Uterus (tissue), 4 donors: ENCODE measurements around the gene MAP2K2. TPM values are rescaled to one million over a fixed set of nuclear protein-coding genes. Genes with fewer than 3 reads are reported as not detected.

Experiments
- DNase-seq, 2 donors: peaks; one replicate each; pipeline ENCODE4 v3.0.0-alpha.2; 2019 to 2020
- H3K27ac ChIP-seq, 2 donors: fragments of 200-600 bp; sonication (generic); 1 replicate in 1 of 2; 2 replicates in 1 of 2; pipeline ENCODE4 v1.5.1; 2016 to 2018
- H3K27me3 ChIP-seq, 2 donors: fragments of 200-600 bp; sonication (generic); one replicate each; pipeline ENCODE4 v1.5.1; 2018 to 2019; ENCODE audit warnings: control low read depth in 1 of 2
- H3K36me3 ChIP-seq, 2 donors: fragments of 200-600 bp; sonication (generic); one replicate each; pipeline ENCODE4 v1.5.1; 2019; ENCODE audit warnings: control low read depth in 1 of 2
- H3K4me1 ChIP-seq, 2 donors: fragments of 200-600 bp; sonication (generic); one replicate each; pipeline ENCODE4 v1.5.1; 2018 to 2019; ENCODE audit warnings: control low read depth in 1 of 2
- H3K4me3 ChIP-seq, 2 donors: fragments of 200-600 bp; sonication (generic); 1 replicate in 1 of 2; 2 replicates in 1 of 2; pipeline ENCODE4 v1.5.1; 2018 to 2019; ENCODE audit warnings: mild to moderate bottlenecking in 1 of 2
- H3K9me3 ChIP-seq, 2 donors: fragments of 200-600 bp; sonication (generic); one replicate each; pipeline ENCODE4 v1.5.1; 2019; ENCODE audit warnings: control low read depth in 1 of 2
- POLR2A ChIP-seq, 2 donors: fragments of 450-650 bp; IDR thresholded peaks; one replicate each; pipeline ENCODE4 v1.6.1; 2016; ENCODE audit warnings: antibody characterized with exemption in 2 of 2, mild to moderate bottlenecking in 1 of 2, moderate library complexity in 1 of 2
- intact Hi-C: fragments of 100-400 bp; cut with DNase I; formaldehyde crosslinking; loops from one replicate; pipeline ENCODE4 v1.15.1; 2023; ENCODE audit warnings: low total_unique reads
- total RNA-seq, 4 donors: library from RNA; depleted of rRNA in 3 of 4; stranded (reverse); fragments of >200 nt in 3 of 4; gene quantifications; one replicate each; pipeline versions ENCODE4 v1.1.0 to v1.2.4, GENCODE V29; 2014 to 2023
- TF ChIP-seq, protein P1 (sequence below), 4 experiments: fragments of 200-600 bp in 2 of 4; fragments of 450-650 bp in 2 of 4; sonication (generic) in 2 of 4; IDR thresholded peaks; one replicate each; pipeline ENCODE4 v1.5.1; 2016 to 2019; ENCODE audit warnings: antibody characterized with exemption in 4 of 4, mild to moderate bottlenecking in 2 of 4, moderate library complexity in 1 of 4
- donor health status: DM: yes; HTN: yes; CAD: no.

MAP2K2 gene
- total RNA-seq, 4 donors from 2014 or later, result 7.4 to 105 (median 82.4) TPM

DNA sequence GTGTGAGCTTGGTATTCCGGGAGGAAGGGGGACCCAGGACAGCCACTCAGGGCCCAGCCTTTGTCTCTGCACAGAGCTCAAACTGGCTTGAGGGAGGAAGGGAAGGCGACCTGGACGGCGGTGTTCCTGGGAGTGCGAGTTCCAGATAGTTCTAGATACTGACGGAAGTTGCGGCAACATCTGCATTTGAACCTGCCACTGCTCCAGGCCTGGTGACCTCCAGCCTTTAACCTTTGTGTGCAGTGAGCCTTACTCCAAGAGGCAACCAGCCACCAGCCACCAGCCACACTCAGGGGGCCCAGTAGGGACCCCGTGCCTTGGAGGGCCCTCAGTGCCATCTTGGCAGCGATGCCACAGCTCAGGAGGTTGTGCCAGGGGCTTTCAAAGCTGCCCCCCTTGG lies 41.8 kb downstream of the MAP2K2 start:
- Histone ChIP-seq H3K36me3 (no peaks in the 10 kb centered on the region), H3K27ac (no peak overlapping the region), H3K9me3 (no peaks in the 10 kb centered on the region), H3K4me1 (no peaks in the 10 kb centered on the region), H3K4me3 (no peak overlapping the region), H3K27me3 (no peaks in the 10 kb centered on the region)
- DNase-seq, result no peak
- intact Hi-C loops, result no loop called here
- TF ChIP-seq, protein P1, sequence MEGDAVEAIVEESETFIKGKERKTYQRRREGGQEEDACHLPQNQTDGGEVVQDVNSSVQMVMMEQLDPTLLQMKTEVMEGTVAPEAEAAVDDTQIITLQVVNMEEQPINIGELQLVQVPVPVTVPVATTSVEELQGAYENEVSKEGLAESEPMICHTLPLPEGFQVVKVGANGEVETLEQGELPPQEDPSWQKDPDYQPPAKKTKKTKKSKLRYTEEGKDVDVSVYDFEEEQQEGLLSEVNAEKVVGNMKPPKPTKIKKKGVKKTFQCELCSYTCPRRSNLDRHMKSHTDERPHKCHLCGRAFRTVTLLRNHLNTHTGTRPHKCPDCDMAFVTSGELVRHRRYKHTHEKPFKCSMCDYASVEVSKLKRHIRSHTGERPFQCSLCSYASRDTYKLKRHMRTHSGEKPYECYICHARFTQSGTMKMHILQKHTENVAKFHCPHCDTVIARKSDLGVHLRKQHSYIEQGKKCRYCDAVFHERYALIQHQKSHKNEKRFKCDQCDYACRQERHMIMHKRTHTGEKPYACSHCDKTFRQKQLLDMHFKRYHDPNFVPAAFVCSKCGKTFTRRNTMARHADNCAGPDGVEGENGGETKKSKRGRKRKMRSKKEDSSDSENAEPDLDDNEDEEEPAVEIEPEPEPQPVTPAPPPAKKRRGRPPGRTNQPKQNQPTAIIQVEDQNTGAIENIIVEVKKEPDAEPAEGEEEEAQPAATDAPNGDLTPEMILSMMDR (IDR thresholded peaks at IDR 0.05), result no peak
- TF ChIP-seq POLR2A (IDR thresholded peaks at IDR 0.05), result no peak

GRCh38 chr19:4081441-4082129 lies 42.3 kb downstream of the MAP2K2 start:
- Histone ChIP-seq H3K36me3 (no peaks in the 10 kb centered on the region), H3K27ac (no peak overlapping the region), H3K9me3 (no peaks in the 10 kb centered on the region), H3K27me3 (no peaks in the 10 kb centered on the region), H3K4me1 (no peaks in the 10 kb centered on the region), H3K4me3 (no peak overlapping the region)
- no peak for DNase-seq
- TF ChIP-seq, protein P1 (IDR thresholded peaks at IDR 0.05), result no peak
- no peak for TF ChIP-seq POLR2A (IDR thresholded peaks at IDR 0.05)
- intact Hi-C loops, result no loop called here

GRCh38 chr19:4080473-4080872 lies 43.4 kb downstream of the MAP2K2 start:
- intact Hi-C loops, result no loop called here
- DNase-seq, result no peak
- Histone ChIP-seq H3K4me1 (no peaks in the 10 kb centered on the region), H3K27me3 (no peaks in the 10 kb centered on the region), H3K9me3 (no peaks in the 10 kb centered on the region), H3K4me3 (no peak overlapping the region), H3K36me3 (no peaks in the 10 kb centered on the region), H3K27ac (no peak overlapping the region)
- TF ChIP-seq POLR2A (IDR thresholded peaks at IDR 0.05), result no peak
- TF ChIP-seq, protein P1 (IDR thresholded peaks at IDR 0.05), result no peak

GRCh38 chr19:4077800-4078684 lies 45.9 kb downstream of the MAP2K2 start:
- H3K9me3 ChIP-seq, result no peaks in the 10 kb centered on the region
- no peaks in the 10 kb centered on the region for H3K36me3 ChIP-seq
- intact Hi-C loops, result loop anchor here (10.0 kb wide), 1 partner anchor 47 kb away; the partner anchor contains the start of gene MAP2K2
- peak overlapping the region; percentile 75 to 87 for H3K27ac ChIP-seq
- H3K27me3 ChIP-seq, result no peaks in the 10 kb centered on the region
- DNase-seq, result peak; percentile 72 to 74
- no peaks in the 10 kb centered on the region for H3K4me1 ChIP-seq
- TF ChIP-seq, protein P1 (IDR thresholded peaks at IDR 0.05), result no peak
- TF ChIP-seq POLR2A (IDR thresholded peaks at IDR 0.05), result no peak
- peak overlapping the region; percentile 57 to 61 for H3K4me3 ChIP-seq

- no peaks in the 10 kb centered on the region for H3K27me3 ChIP-seq
- H3K36me3 ChIP-seq, result no peaks in the 10 kb centered on the region
- no peaks in the 10 kb centered on the region for H3K4me1 ChIP-seq
- DNase-seq, result no peak
- H3K9me3 ChIP-seq, result no peaks in the 10 kb centered on the region
- H3K4me3 ChIP-seq, result no peak overlapping the region
- TF ChIP-seq, protein P1 (IDR thresholded peaks at IDR 0.05), result no peak
- TF ChIP-seq POLR2A (IDR thresholded peaks at IDR 0.05), result no peak
- H3K27ac ChIP-seq, result peak overlapping the region in 1 of 2 donors; percentile 87
- intact Hi-C loops, result loop anchor here (10.0 kb wide), 1 partner anchor 48 kb away; the partner anchor contains the start of gene MAP2K2
Measured at GRCh38 chr19:4077007-4077374, 46.9 kb downstream of the MAP2K2 start.
